Measurements from ENCODE around the gene PBX1. TPM values are rescaled to one million over a fixed set of nuclear protein-coding genes. Genes with fewer than 3 reads are reported as not detected.

The PBX1 gene
- total and polyA plus RNA-seq, 2 donors from 2014 or later = 14.9 to 91.5 TPM

DNA sequence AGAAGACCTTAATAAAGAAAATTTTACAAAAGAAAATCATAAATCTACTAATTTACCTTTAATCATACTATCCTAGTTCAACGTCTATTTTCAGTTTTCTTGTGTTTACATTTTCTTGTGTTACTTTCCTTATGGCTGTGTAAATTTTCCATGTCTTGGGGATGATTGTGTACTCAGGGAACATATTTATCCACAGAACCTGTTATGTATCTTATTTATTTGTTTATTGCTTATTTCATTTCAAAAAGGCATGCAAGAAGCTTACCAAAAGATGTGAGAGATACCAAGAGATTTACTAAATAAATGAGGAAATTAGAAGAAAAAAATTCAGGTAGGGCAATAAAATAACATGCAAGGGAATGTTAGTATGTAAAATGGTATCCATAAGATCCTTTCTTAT, 22.8 kb downstream of the PBX1 start:
- Histone ChIP-seq H3K27ac (ENCODE audit: low read depth in 2 of 2, low read length in 2 of 2) (no peak overlapping the region), H3K4me1 (ENCODE audit: control insufficient read depth in 2 of 3, insufficient read depth in 2 of 3, low read depth in 1 of 3, low read length in 3 of 3) (peaks cover 7 to 24% (median 10%) of the 10 kb centered on the region in 3 donors), H3K9ac (ENCODE audit: low read length in 3 of 3) (no peak overlapping the region), H3K9me3 (ENCODE audit: control insufficient read depth in 2 of 3, insufficient read depth in 1 of 3, low read length in 3 of 3) (no peaks in the 10 kb centered on the region), H3K36me3 (ENCODE audit: control insufficient read depth in 2 of 3, insufficient read depth in 3 of 3, low read length in 3 of 3) (peaks cover 0 to 8% (median 3%) of the 10 kb centered on the region in 3 donors), H3K4me3 (ENCODE audit: low read length in 3 of 3) (no peak overlapping the region), H3K27me3 (ENCODE audit: control insufficient read depth, insufficient read depth, low read length) (no peaks in the 10 kb centered on the region)
- TF ChIP-seq, protein P1, sequence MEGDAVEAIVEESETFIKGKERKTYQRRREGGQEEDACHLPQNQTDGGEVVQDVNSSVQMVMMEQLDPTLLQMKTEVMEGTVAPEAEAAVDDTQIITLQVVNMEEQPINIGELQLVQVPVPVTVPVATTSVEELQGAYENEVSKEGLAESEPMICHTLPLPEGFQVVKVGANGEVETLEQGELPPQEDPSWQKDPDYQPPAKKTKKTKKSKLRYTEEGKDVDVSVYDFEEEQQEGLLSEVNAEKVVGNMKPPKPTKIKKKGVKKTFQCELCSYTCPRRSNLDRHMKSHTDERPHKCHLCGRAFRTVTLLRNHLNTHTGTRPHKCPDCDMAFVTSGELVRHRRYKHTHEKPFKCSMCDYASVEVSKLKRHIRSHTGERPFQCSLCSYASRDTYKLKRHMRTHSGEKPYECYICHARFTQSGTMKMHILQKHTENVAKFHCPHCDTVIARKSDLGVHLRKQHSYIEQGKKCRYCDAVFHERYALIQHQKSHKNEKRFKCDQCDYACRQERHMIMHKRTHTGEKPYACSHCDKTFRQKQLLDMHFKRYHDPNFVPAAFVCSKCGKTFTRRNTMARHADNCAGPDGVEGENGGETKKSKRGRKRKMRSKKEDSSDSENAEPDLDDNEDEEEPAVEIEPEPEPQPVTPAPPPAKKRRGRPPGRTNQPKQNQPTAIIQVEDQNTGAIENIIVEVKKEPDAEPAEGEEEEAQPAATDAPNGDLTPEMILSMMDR (IDR thresholded peaks at IDR 0.05; ENCODE audit: borderline replicate concordance, extremely low read depth, insufficient read depth) = no peak
- no peak for DNase-seq
- intact Hi-C loops (cut with DNase I) = no loop called here
- no peak for FAIRE-seq

DNA sequence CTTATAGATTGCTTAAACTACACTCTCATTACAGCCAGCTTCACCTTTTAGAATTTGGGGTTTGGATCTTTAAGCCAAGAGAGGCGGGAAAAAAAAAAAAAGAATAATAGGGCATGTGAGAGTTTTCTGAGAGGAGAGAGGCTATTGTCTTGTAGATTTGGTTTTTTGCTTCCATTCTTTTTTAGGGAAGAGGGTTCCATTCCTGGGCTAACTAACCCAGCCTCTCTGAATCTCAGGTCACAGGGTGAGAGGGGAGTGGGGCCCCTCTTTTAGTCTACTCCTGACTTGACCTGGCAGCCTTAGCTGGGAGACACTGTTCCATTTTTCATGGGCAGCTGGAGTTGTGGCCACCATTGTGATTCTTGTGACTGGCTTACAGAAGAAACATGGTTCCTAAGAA, 24.2 kb downstream of the PBX1 start:
- intact Hi-C loops (cut with DNase I) = no loop called here
- no peak overlapping the region for H3K9ac ChIP-seq (ENCODE audit: low read length in 3 of 3)
- peaks cover 0 to 10% (median 6%) of the 10 kb centered on the region in 3 donors for H3K36me3 ChIP-seq (ENCODE audit: control insufficient read depth in 2 of 3, insufficient read depth in 3 of 3, low read length in 3 of 3)
- TF ChIP-seq, protein P1 (IDR thresholded peaks at IDR 0.05; ENCODE audit: borderline replicate concordance, extremely low read depth, insufficient read depth) = no peak
- H3K27me3 ChIP-seq (ENCODE audit: control insufficient read depth, insufficient read depth, low read length) = no peaks in the 10 kb centered on the region
- no peak overlapping the region for H3K27ac ChIP-seq (ENCODE audit: low read depth in 2 of 2, low read length in 2 of 2)
- no peak overlapping the region for H3K4me3 ChIP-seq (ENCODE audit: low read length in 3 of 3)
- no peak for DNase-seq
- FAIRE-seq = no peak
- H3K9me3 ChIP-seq (ENCODE audit: control insufficient read depth in 2 of 3, insufficient read depth in 1 of 3, low read length in 3 of 3) = no peaks in the 10 kb centered on the region
- peaks cover 10 to 21% (median 13%) of the 10 kb centered on the region in 3 donors for H3K4me1 ChIP-seq (ENCODE audit: control insufficient read depth in 2 of 3, insufficient read depth in 2 of 3, low read depth in 1 of 3, low read length in 3 of 3)

DNA sequence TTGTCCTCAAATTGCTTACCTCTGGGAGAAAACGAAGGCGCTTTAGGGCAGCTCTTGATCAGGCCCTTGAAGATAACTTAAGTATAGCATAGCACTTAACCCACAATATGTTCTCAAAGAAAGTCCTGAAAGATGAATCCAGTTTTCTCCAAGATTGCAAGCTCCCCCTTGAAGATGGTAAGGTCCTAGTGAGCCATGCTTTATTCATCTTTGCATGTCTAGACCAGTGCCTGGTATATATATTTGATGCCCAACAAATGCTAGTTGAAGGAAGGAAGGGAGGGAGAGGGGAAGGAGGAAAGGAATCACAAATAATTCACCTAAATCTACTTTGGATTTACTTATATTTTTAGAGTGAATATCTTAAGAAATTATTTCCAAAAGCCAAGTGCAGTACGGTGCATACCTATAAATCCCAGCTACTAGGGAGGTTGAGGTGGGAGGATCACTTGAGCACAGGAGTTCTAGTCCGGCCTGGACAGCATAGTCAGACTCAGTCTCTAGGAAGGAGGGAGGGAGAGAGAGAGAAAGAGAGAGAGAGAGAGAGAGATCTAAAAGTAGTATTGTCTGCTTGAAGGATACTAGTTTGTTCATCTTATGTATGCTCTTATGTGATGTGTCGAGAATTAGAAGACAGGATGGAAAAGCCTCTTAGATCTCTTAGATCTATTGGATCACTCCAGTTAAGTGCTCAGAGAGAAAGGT, 25.0 kb downstream of the PBX1 start:
- Histone ChIP-seq H3K4me3 (ENCODE audit: low read length in 3 of 3) (no peak overlapping the region), H3K4me1 (ENCODE audit: control insufficient read depth in 2 of 3, insufficient read depth in 2 of 3, low read depth in 1 of 3, low read length in 3 of 3) (peaks cover 10 to 20% (median 12%) of the 10 kb centered on the region in 3 donors), H3K36me3 (ENCODE audit: control insufficient read depth in 2 of 3, insufficient read depth in 3 of 3, low read length in 3 of 3) (peaks cover 0 to 10% (median 6%) of the 10 kb centered on the region in 3 donors), H3K27me3 (ENCODE audit: control insufficient read depth, insufficient read depth, low read length) (no peaks in the 10 kb centered on the region), H3K9me3 (ENCODE audit: control insufficient read depth in 2 of 3, insufficient read depth in 1 of 3, low read length in 3 of 3) (no peaks in the 10 kb centered on the region), H3K9ac (ENCODE audit: low read length in 3 of 3) (no peak overlapping the region), H3K27ac (ENCODE audit: low read depth in 2 of 2, low read length in 2 of 2) (no peak overlapping the region)
- DNase-seq (no peak), FAIRE-seq (no peak)
- TF ChIP-seq, protein P1 (IDR thresholded peaks at IDR 0.05; ENCODE audit: borderline replicate concordance, extremely low read depth, insufficient read depth) = no peak
- intact Hi-C loops (cut with DNase I) = no loop called here

Measured in kidney (tissue), 14 donors.